IMR-90 (cell line): Measurements from ENCODE around the gene CBL. TPM values are rescaled to one million over a fixed set of nuclear protein-coding genes. Genes with fewer than 3 reads are reported as not detected.

ENCODE experiments used
- ATAC-seq: fragments of 200-7000 bp; cut with Tn5 transposase; 2 replicates; pipeline ENCODE4 v1.9.1; 2020; ENCODE audit warnings: low read depth, mild to moderate bottlenecking, moderate library complexity
- BruUV-seq: library from RNA; stranded (reverse); fragments of 400-500 nt; replicated peaks from 2 replicates; lab custom pipeline; 2021; lab: Mats Ljungman, UMichigan
- CTCF ChIA-PET: fragments of 300-600 bp; formaldehyde crosslinking; extraction: SDS; loops from one replicate; lab custom pipeline; 2021; ENCODE audit warnings: antibody characterized with exemption; lab: Yijun Ruan, JAX
- POLR2A ChIA-PET: fragments of 300-600 bp; sonication (Branson Sonifier 250); formaldehyde crosslinking; loops from one replicate; lab custom pipeline; 2022; ENCODE audit warnings: antibody characterized with exemption; ENCODE audit not compliant: unreplicated experiment; lab: Charles Lee
- DNase-seq: peaks from one replicate; pipeline ENCODE4 v3.0.0; 2013
- H2AFZ ChIP-seq: replicated peaks from 2 replicates; pipeline ENCODE3; 2013; ENCODE audit warnings: low read length, mild to moderate bottlenecking; ENCODE audit not compliant: poor library complexity
- H2AK5ac ChIP-seq: 2 replicates; pipeline ENCODE4 v1.6.1; 2013; ENCODE audit warnings: low read depth, low read length, inconsistent platforms
- H2AK9ac ChIP-seq: replicated peaks from 2 replicates; pipeline ENCODE3; 2013; ENCODE audit warnings: mild to moderate bottlenecking, low read depth, low read length, moderate library complexity; ENCODE audit not compliant: poor library complexity
- H2BK120ac ChIP-seq: 2 replicates; pipeline ENCODE4 v1.6.1; 2013; ENCODE audit warnings: low read depth, low read length, inconsistent platforms
- H2BK15ac ChIP-seq: 3 replicates; pipeline ENCODE4 v1.6.1; 2013; ENCODE audit warnings: low read depth, low read length, inconsistent platforms
- H2BK20ac ChIP-seq: 2 replicates; pipeline ENCODE4 v1.6.1; 2013; ENCODE audit warnings: low read depth, mild to moderate bottlenecking, inconsistent platforms, low read length, moderate library complexity
- H2BK5ac ChIP-seq: 2 replicates; pipeline ENCODE4 v1.6.1; 2013; ENCODE audit warnings: mild to moderate bottlenecking, low read depth, low read length, inconsistent platforms; ENCODE audit not compliant: poor library complexity, severe bottlenecking
- H3K14ac ChIP-seq: replicated peaks from 2 replicates; pipeline ENCODE4 v1.6.1; 2013; ENCODE audit warnings: low read depth, low read length, inconsistent platforms
- H3K18ac ChIP-seq: 2 replicates; pipeline ENCODE4 v1.6.1; 2013; ENCODE audit warnings: low read depth, low read length, control low read depth
- H3K23ac ChIP-seq: 2 replicates; pipeline ENCODE4 v1.6.1; 2013; ENCODE audit warnings: low read depth, low read length, inconsistent platforms
- H3K27ac ChIP-seq: 2 replicates; pipeline ENCODE4 v1.5.1; 2013; ENCODE audit warnings: mild to moderate bottlenecking, control low read depth, low read length; ENCODE audit not compliant: insufficient read depth
- H3K27me3 ChIP-seq: 2 replicates; pipeline ENCODE4 v1.6.1; 2013; ENCODE audit warnings: low read length; ENCODE audit not compliant: control insufficient read depth, insufficient read depth
- H3K36me3 ChIP-seq: 2 replicates; pipeline ENCODE4 v1.6.1; 2013; ENCODE audit warnings: low read length, mixed read lengths; ENCODE audit not compliant: control insufficient read depth, insufficient read depth
- H3K4ac ChIP-seq: 2 replicates; pipeline ENCODE4 v1.6.1; 2013; ENCODE audit warnings: low read depth, low read length, inconsistent platforms
- H3K4me1 ChIP-seq: 2 replicates; pipeline ENCODE4 v1.6.1; 2013; ENCODE audit warnings: low read length, mixed read lengths; ENCODE audit not compliant: control insufficient read depth, insufficient read depth
- H3K4me2 ChIP-seq: 2 replicates; pipeline ENCODE4 v1.6.1; 2013; ENCODE audit warnings: low read depth, mild to moderate bottlenecking, control low read depth, low read length, moderate library complexity
- H3K4me3 ChIP-seq: 2 replicates; pipeline ENCODE4 v1.5.1; 2013; ENCODE audit warnings: low read depth, mild to moderate bottlenecking, control low read depth, low read length, moderate library complexity; ENCODE audit not compliant: insufficient read depth
- H3K56ac ChIP-seq: 2 replicates; pipeline ENCODE4 v1.6.1; 2013; ENCODE audit warnings: low read length, inconsistent platforms; ENCODE audit not compliant: insufficient read depth; ENCODE audit errors: extremely low read depth
- H3K79me1 ChIP-seq, 2 experiments: 2 replicates each; pipeline ENCODE4 v1.6.1; 2013; ENCODE audit warnings: low read length in 2 of 2, inconsistent platforms in 1 of 2, low read depth in 1 of 2
- H3K9ac ChIP-seq: 2 replicates; pipeline ENCODE4 v1.6.1; 2013; ENCODE audit warnings: low read depth, low read length, control low read depth
- H3K9me1 ChIP-seq: 2 replicates; pipeline ENCODE4 v1.6.1; 2013; ENCODE audit warnings: low read length, inconsistent platforms; ENCODE audit not compliant: insufficient read depth
- H3K9me3 ChIP-seq: 2 replicates; pipeline ENCODE4 v1.6.1; 2013; ENCODE audit warnings: low read length; ENCODE audit not compliant: control insufficient read depth, insufficient read depth
- H4K20me1 ChIP-seq: 2 replicates; pipeline ENCODE4 v1.6.1; 2013; ENCODE audit warnings: low read length, inconsistent platforms; ENCODE audit not compliant: insufficient read depth
- H4K5ac ChIP-seq: 2 replicates; pipeline ENCODE4 v1.6.1; 2013; ENCODE audit warnings: mild to moderate bottlenecking, low read depth, low read length, control low read depth
- H4K8ac ChIP-seq, 2 experiments: 2 replicates each; pipeline ENCODE4 v1.6.1; 2013; ENCODE audit warnings: low read depth in 2 of 2, low read length in 2 of 2, control low read depth in 1 of 2, inconsistent platforms in 1 of 2
- H4K91ac ChIP-seq: 2 replicates; pipeline ENCODE4 v1.6.1; 2013; ENCODE audit warnings: low read depth, low read length, inconsistent platforms; ENCODE audit not compliant: insufficient read depth
- CEBPB ChIP-seq: IDR thresholded peaks from 2 replicates; pipeline ENCODE4 v1.6.1; 2012; ENCODE audit warnings: low read depth, low read length, improper control_type of control experiment
- CTCF ChIP-seq: conservative IDR thresholded peaks from 2 replicates; pipeline ENCODE4 v1.5.1; 2012; ENCODE audit warnings: mild to moderate bottlenecking, low read depth, low read length, improper control_type of control experiment
- MAFK ChIP-seq: IDR thresholded peaks from 2 replicates; pipeline ENCODE4 v1.6.1; 2012; ENCODE audit warnings: low read depth, low read length, improper control_type of control experiment
- WGBS, 2 experiments: methylation state at CpG; one replicate each; pipeline versions ENCODE4 v1.1.5 to v1.1.7; 2013; ENCODE audit warnings: missing lambda C conversion rate in 2 of 2; ENCODE audit not compliant: insufficient read length in 1 of 2; ENCODE audit errors: extremely low coverage in 2 of 2; 5-methylcytosine and 5-hydroxymethylcytosine counted together
- dilution Hi-C: fragments of 300-500 bp; cut with HindIII; formaldehyde crosslinking; loops from one replicate; pipeline ENCODE4 v1.14.3; 2018; ENCODE audit warnings: low sequenced_read_pairs; ENCODE audit not compliant: unreplicated experiment
- in situ Hi-C: fragments of 300-500 bp; cut with MboI; formaldehyde crosslinking; loops from 3 replicates; pipeline ENCODE4 v1.14.3; 2019; ENCODE audit warnings: low sequenced_read_pairs, inconsistent platforms, mixed read lengths
- intact Hi-C: fragments of 100-400 bp; cut with micrococcal nuclease; formaldehyde crosslinking; loops from 2 replicates; pipeline ENCODE4 v1.10.0; 2022
- polyA plus RNA-seq, 3 experiments: library from polyadenylated mRNA; depleted of rRNA; stranded (reverse); fragments of >200 nt; gene quantifications; 2 replicates each; pipeline ENCODE4 v1.2.3, GENCODE V29; 2012; ENCODE audit warnings: low replicate concordance in 1 of 3
- total RNA-seq: library from RNA; depleted of rRNA; stranded (reverse); fragments of >200 nt; gene quantifications from 2 replicates; pipeline ENCODE4 v1.2.3, GENCODE V29; 2012
- TF ChIP-seq, protein P1 (sequence below): fragments of 150-350 bp; IDR thresholded peaks from 2 replicates; pipeline ENCODE4 v1.6.1; 2016; ENCODE audit warnings: low read depth, mild to moderate bottlenecking, low read length, moderate library complexity, borderline replicate concordance
- TF ChIP-seq, protein P2 (sequence below): fragments of 150-350 bp; IDR thresholded peaks from 2 replicates; pipeline ENCODE4 v1.6.1; 2017; ENCODE audit warnings: mild to moderate bottlenecking, antibody characterized with exemption, low read length, low read depth

The CBL gene
- total and polyA plus RNA-seq, 2 of the 4 experiments (the other 2 are of a cell fraction) = 6.1 to 11.8 TPM

DNA sequence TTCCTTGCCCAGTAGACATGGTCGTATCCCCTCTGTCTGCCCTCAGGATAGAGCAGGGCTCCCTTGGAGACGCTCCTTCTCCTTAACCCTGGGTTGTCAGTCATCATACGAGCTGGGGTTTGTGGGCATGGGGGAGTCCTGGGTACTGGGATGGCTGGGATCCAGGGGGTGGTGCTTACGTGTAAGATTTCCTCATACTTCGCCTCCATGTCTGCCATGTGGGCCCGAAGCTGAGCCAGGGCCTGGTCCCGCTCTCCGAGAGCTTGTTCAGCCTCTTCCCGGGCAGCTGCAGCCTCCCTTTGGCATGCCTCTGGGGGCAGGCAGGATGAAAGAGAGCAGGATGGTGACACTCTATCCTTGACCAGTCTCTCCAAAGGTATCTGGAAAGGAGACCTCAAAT lies 15.6 kb upstream of the CBL start:
- no peaks in the 10 kb centered on the region; the same call in 1 of the 2 replicates for H3K9me1 ChIP-seq
- TF ChIP-seq CTCF = no peak
- TF ChIP-seq, protein P1, sequence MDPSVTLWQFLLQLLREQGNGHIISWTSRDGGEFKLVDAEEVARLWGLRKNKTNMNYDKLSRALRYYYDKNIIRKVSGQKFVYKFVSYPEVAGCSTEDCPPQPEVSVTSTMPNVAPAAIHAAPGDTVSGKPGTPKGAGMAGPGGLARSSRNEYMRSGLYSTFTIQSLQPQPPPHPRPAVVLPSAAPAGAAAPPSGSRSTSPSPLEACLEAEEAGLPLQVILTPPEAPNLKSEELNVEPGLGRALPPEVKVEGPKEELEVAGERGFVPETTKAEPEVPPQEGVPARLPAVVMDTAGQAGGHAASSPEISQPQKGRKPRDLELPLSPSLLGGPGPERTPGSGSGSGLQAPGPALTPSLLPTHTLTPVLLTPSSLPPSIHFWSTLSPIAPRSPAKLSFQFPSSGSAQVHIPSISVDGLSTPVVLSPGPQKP = no peak
- TF ChIP-seq, protein P2, sequence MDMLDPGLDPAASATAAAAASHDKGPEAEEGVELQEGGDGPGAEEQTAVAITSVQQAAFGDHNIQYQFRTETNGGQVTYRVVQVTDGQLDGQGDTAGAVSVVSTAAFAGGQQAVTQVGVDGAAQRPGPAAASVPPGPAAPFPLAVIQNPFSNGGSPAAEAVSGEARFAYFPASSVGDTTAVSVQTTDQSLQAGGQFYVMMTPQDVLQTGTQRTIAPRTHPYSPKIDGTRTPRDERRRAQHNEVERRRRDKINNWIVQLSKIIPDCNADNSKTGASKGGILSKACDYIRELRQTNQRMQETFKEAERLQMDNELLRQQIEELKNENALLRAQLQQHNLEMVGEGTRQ = no peak
- no peak for TF ChIP-seq CEBPB
- no peak for TF ChIP-seq MAFK

More for the DNA sequence above, 15.6 kb upstream of the CBL start:
- Histone ChIP-seq H4K91ac (no peak overlapping the region), H3K36me3 (no peaks in the 10 kb centered on the region), H3K27me3 (peaks cover 34% of the 10 kb centered on the region), H3K9ac (no peak overlapping the region), H3K4me1 (no peaks in the 10 kb centered on the region), H3K4me2 (no peak overlapping the region), H3K79me1 (no peaks in the 10 kb centered on the region), H2AK9ac (no peak overlapping the region), H4K5ac (no peak overlapping the region), H3K4me3 (no peak overlapping the region), H3K56ac (no peak overlapping the region), H3K14ac (no peak overlapping the region), H2AK5ac (no peak overlapping the region), H2BK120ac (no peak overlapping the region), H3K18ac (no peak overlapping the region), H4K8ac (no peak overlapping the region), H2BK15ac (no peak overlapping the region), H2BK5ac (no peak overlapping the region), H4K20me1 (no peaks in the 10 kb centered on the region), H2AFZ (no peak overlapping the region), H3K27ac (no peak overlapping the region), H3K4ac (no peak overlapping the region), H3K9me3 (no peaks in the 10 kb centered on the region), H2BK20ac (no peak overlapping the region), H3K23ac (no peak overlapping the region; the same call in 1 of the 2 replicates)
- POLR2A ChIA-PET = interaction anchor here (1.1 kb wide), 1 partner anchor 13 kb away, joined by 4 read pairs; no protein-coding TSS in a partner anchor
- DNase-seq (no peak), ATAC-seq (no peak)
- intact Hi-C loops = no loop called here
- BruUV-seq = no TSS peak
- in situ Hi-C loops = no loop called here
- CTCF ChIA-PET = no interaction called here
- dilution Hi-C loops = no loop called here
- 80% methylated on average over 1 of the region's 9 CpGs; no CpG with 5 or more reads in 1 of the 2 experiments for WGBS, 2 experiments
